CD4-positive, alpha-beta T cell treated with Interleukin-21 for 1 hour (primary cell): ENCODE measurements around the gene TBC1D32.
A peak's percentile ranks its signal among the peaks of the same experiment; 100 is the strongest.
"Not testable (repeated sequence)": the region's sequence is repeated elsewhere in the genome, so short reads cannot be mapped to it uniquely, and the experiment has no call there.

Experiments
- DNase-seq: peaks from one replicate; pipeline ENCODE4 v3.0.0-alpha.2; 2020

TBC1D32 gene

DNA sequence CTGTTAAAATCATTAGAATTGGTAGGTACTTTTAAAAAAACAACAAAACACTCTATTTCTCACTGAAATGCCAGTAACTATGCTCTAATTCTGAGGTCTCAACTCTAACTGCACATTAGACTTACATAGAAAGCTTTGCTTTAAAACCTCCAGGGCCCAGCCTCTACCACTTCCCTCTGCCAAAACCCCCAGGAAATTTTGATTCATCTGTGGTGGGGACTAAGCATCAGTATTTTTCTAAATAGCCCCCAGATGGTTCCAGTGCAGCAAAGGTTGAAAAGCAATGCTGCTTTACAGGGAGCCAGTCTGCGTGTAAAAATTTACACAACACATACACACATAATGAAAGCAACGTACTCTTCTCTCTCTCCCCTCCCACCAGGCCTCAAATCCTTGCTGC, 3.8 kb downstream of the TBC1D32 start:
- no peak for DNase-seq

DNA sequence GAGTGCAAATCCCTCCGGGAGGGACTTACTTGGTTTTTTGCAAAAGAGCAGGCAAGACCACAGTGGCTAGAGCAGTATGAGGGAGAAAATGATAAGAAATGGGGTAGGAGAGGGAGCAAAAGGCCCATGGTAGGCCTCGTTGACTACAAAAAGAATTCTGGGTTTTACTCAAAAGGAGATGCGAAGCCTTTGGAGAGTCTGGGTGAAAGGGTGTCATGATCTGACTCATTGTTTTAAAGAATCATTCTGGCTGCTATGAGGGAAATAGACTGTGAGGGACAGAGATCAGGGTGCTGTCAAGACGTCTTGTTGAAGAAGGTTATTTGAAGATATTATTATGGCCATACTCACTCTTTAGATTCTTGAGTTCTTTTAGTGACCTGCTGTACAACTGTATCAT, 13.0 kb downstream of the TBC1D32 start:
- DNase-seq = no peak

DNA sequence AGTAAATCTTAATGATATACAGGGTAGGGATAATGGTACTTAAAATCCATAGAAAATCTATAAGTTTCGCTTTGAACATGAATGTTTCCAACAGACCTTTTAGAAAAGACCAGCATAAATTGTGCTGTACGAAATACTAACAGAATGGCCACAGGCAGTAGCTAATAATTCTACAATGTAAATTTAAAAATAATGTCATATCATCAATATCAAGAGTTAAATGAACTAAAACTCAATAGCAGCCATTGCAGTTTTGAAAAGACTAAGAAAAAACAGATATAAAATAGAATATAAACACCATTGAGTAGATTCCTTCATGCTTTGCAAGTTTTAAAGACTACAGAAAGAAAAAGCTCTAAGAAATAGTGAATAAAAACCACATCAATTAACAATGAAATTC, 14.7 kb downstream of the TBC1D32 start:
- DNase-seq = no peak

DNA sequence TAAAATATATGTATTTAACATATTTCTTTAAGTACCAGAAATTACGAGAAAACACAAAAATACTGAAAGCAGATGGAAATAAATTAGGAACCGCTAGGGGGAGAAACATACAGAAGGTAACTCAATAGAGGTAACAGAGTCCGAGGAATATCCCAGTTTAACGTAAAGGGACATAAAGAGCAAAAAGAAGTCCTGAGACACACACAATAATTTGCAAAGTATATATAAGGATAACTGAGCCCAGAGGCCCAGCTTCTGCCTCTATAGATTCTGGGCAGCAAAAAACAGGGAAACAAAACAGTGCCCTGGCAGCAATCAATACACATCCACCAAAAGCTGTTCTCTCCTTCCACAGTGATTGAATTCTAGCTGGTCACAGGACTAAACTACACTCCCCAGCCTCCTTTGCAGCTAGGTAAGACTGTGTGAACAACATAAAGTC, 15.1 kb downstream of the TBC1D32 start:
- DNase-seq = peak; percentile 5

DNA sequence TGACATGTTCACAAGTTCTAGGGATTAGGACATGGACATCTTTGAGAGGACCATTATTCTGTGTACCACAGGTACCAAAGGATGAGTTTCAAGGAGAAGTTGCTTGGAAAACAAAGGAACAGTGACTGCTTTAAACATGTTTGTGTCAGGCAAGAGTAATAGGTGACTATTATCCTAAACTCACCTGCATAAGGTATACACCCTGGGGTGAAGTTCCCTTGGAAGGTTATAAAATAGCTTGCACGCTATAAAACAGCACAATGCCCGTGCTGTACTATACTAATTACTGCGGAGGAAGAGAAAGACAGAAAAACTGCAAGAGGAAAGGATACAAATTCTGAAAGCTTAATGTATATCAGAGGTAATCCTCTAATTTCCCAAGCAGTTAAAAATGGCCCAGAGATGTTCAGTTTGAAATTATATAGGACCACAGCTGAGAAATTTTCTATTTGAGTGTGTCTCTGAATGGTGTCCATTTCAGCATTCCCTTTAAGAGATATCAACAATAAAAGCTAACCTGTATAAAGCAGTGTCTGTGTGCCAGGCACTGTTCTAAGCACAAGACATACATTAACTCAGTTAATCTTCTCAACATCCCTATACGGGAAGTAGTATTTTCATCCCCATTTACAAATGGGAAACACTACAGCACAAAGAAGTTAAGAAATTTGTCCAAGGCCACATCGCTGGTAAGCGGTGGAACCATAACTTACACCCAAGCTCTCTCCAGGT, 19.7 kb downstream of the TBC1D32 start:
- DNase-seq = no peak

DNA sequence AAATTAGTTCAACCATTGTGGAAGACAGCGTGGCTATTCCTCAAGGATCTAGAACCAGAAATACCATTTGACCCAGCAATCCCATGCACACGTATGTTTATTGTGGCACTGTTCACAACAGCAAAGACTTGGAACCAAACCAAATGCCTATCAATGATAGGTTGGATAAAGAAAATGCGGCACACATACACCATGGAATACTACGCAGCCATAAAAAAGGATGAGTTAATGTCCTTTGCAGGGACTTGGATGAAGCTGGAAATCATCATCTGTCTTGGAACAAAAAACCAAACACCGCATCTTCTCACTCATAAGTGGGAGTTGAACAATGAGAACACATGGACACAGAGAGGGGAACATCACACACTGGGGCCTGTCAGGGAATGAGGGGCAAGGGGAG, 22.5 kb downstream of the TBC1D32 start:
- not testable (repeated sequence) for DNase-seq

DNA sequence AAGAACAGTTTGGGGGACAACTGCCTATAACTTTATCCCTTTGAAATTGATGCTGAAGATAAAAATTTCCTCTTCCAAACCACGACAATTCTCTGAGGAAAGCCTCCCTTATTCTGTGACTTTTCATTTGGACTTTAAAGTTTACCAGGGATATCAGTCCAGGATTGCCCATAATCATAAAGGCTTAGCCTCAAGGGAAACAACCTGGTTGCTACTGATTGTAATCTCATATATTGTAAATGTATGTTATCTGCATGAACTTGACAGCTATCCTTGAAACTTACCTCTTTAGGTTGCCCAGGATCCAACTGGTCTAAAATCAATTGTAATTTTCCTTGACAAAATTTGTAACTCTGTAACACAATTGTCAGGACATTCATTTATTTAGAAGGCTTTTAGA, 23.8 kb downstream of the TBC1D32 start:
- DNase-seq = no peak

DNA sequence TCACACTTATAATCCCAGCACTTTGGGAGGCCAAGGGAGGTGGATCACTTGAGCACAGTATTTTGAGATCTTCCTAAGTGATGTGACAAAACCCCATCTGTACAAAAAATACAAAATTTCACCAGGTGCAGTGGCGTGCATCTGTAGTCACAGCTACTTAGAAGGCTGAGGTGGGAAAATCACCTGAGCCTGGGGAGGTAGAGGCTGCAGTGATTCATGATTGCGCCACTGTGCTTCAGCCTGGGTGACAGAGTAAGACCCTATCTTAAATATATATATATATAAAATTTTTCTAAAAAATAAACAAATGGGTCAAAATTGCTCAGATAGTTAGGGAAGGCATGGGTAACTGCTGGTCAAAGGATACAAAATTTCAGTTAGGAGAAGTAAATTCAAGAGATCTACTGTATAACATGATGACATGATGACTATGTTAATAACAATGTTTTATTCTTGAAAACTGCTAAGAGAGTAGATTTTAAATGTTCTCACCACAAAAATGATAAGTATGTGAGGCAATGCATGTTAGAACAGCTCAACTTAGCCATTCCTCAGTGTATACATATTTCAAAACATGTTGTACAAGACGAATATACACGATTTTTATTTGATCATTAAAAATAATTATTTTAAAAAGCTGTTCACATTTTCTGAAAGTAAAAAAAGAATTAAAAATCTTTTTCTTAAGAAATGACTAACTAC, 24.4 kb downstream of the TBC1D32 start:
- DNase-seq = no peak

DNA sequence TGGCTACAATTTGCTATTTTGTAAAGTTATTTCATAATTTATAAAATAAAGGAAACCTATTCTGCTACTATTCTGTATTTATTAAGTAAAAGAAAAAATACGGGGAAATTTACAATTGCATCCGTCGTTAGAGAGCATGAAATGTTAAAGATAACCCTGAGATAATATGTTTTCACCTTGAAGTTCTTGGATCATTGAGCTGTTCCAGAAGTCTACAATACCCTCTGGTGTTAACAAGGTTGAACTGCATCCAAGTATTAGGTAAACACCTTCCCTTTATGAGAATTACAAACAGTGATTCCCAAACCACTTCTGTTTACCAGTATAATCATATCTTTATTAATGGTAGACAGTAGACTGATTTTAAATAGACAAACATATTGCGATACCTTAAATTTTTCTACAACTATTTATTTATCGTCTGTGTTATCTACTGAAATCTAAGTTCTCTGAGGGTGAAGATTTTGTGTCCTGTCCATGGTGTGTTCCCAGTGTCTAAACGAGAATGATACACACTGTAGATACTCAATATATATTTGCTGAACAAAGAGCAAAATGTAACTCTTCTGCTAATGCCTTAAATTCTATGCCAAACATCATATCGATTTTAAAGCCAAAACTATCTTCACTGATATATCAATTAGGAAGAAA, 28.2 kb downstream of the TBC1D32 start:
- peak; percentile 25 for DNase-seq

DNA sequence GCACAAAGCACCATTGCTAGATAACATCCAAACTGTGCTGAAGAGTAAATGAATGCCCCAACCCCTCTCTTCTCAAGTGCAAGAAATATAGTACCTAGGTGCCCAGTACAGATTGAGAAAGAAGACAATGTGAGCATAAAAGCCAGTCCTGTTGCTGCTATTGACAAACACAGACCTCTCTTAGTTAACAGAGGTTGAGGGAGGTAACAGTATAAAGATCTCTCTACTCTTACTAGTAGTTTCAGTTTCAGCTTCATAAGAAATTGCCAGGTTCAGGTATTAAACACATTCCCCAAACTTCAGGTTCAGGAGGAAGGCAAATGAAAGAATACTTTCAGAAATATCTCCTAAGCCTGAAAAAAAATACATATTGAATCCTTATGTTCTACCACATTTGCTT, 31.4 kb downstream of the TBC1D32 start:
- no peak for DNase-seq

DNA sequence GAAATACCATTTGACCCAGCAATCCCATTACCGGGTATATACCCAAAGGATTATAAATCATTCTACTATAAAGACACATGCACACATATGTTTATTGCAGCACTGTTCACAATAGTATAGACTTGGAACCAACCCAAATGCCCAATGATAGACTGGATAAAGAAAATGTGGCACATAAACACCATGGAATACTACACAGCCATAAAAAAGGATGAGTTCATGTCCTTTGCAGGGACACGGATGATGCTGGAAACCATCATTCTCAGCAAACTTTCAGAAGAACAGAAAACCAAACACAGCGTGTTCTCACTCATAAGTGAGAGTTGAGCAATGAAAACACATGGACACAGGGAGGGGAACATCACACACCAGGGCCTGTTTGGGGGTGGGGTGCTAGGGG, 33.1 kb downstream of the TBC1D32 start:
- not testable (repeated sequence) for DNase-seq

DNA sequence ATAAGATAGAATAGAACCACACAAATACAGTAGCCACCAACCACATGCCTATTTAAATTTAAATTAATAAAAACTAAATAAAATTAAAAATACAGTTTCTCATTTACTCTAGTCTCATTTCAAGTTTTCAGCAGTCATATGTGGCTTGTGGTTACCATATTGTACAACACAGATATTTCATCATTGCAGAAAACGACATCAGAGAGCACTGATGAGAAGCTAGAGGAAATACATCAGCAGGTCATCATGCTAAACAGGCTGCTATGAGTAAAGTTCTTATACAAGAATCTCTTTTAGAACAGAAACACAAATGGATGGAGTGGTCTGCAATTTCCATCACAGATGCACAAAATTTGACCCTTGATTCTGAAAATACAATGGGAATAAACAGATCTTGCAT, 36.6 kb downstream of the TBC1D32 start:
- DNase-seq = no peak

DNA sequence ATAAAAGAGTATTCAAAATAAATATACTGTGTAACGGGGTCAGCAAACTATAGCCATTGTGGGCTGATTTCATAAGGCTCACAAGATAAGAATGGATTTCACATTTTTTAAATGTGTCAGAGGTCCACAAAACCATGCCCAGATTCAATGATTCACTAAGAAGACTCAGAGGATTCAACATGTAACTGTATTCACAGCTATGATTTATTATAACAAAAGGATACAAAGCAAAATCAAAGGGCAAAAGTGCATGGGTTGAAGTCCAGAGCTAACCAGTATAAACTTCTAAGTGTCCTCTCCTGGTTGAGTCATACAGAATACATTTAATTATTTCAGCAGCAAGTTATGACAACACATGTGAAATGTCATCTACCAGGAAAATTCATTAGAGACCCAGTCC, 49.2 kb downstream of the TBC1D32 start:
- no peak for DNase-seq

DNA sequence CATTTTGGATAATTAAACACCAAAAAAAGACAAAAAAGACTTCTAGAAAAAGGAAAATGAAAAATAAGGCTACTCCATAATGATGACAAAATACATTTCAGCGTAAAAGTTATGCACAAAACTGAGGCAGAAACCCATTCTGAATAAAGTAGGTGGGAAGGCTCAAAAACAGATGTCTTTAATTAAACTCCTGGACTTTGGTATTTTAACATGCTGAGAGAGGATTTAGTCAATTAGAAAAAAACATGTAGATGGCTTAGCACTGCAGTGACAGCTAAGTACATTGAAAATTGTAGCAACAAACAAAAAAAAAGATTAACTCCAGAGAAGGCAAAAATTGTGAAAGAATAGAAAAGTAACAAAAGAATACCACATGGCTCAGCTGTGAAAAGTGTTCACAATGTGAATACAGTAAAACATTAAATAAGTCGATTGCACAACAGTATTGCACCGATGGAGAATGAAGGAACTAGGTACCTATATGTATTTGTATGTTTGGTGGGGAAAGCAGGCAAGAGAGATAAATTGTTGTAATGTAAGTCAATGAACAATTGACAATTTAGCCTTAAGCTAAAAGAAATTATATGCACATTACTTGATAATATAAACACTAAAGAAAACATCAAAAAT, 59.5 kb downstream of the TBC1D32 start:
- DNase-seq = no peak

DNA sequence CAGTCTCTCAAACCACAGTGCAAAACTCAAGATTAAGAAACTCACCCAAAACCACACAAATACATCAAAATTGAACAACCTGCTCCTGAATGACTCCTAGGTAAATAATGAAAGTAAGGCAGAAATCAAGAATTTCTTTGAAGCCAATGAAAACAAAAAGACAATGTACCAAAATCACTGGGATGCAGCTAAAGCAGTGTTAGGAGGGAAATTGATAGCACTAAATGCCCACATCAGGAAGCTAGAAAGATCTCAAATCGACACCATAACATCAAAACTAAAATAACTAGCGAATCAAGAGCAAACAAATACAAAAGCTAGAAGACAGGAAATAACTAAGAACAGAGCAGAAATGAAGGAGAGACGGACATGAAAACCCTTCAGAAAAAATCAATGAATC, 70.5 kb downstream of the TBC1D32 start:
- no peak for DNase-seq

DNA sequence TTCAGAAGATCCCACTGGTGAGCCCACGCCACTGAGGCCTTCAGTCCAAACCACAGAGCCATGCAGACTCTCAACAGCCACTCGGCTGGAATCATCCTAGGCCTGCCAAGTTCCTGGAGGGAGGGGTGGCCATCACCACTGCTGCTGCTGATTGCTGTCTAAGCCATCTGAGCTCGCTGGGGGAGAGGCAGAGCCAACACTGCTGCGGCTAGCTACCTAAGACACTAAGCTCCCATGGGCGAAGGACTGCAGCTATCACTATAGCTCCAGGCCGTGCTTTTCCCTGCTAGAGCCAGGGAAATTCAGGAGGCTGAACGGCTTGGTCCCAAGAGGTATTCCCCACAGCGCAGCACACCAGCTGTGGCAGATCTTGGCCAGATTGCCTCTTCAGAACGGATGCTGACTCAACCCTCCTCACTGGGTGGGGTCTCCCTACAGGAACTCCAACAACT, 73.6 kb downstream of the TBC1D32 start:
- DNase-seq = no peak

DNA sequence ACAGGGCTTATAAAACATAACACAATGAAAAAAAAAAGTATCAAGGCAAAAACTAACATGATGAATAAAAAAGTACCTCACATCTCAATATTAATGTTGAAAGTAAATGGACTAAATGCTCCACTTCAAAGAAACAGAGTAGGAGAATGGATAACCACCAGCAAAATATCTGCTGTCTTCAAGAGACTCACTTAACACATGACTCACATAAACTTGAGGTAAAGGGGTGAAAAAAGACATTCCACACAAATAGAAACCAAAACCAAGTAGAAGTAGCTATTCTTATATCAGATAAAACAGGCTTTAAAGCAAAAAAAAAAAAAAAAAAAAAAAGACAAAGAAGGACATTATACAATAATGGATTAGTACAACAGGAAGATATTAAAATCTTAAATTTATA, 86.9 kb downstream of the TBC1D32 start:
- no peak for DNase-seq

DNA sequence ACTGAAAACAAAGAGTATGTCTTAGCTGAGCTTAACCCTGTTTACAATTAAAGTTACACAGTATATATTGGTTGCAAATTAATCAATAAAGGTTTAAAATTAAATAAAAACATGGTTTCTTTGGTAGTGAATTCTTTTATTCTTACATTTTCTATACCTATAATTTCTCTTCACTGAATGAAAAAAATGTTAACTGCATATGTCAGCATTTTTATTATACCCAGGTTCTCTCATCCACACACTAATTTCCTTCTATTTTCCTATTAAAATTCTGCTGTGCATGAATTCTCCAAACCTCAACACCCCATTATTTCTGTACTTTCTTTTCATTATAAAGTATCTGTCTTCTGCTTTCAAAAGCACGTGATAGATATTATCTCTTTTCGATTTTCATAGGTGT, 91.9 kb downstream of the TBC1D32 start:
- DNase-seq = no peak

DNA sequence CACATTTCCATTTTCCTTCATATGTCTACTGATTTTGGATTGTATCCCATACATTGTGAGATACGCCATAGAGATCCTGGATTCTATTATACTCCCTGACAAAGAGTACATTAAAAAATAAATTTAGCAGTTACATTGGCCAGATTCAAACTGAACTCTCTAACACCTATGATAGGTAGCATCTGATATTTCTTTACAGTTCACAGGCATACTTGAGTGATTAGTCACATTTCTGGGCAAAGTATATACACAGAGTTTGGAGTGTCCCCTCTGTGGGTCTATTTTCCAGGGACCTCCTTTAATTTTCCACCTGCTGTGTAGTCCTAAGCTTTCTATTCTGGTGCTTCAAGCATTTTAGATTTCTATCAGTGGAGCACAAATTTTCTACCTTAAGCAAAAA, 96.4 kb downstream of the TBC1D32 start:
- no peak for DNase-seq

DNA sequence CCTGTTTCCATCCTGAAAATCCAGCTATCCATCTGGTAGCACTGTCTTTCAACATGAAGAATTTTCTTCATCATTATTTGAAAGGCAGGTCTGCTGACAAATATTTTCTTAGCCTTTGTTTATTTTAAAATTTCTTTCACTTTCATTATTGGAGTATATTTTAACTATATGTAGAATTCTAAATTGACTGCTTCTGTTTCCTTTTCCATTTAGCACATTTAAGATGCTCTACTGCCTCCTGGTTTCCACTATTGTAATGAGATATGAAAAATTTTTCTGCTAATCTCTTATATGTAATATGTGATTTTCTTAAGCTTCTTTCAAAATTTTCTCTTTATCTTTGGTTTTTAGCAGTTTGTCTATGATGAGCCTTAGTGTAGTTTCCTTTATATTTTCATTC, 97.3 kb downstream of the TBC1D32 start:
- DNase-seq = no peak

DNA sequence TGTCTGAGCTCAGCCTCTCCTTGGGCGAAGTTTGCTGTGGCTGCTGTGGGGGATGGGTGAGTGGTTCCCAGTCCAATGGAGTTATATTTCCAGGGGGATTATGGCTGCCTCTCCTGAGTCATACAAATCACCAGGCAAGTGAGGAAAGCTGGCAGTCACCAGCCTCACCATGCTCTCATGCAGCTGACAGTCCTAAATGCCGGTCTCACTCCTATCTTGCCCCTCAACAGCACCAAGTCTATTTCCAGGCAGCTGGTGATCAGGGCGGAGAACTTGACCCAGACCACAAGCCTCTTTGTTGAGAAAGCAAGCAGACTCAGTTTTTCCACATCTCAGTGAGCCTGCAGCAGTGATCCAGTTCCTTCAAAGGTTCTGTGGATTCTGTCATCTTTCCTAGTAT, 98.9 kb downstream of the TBC1D32 start:
- no peak for DNase-seq

DNA sequence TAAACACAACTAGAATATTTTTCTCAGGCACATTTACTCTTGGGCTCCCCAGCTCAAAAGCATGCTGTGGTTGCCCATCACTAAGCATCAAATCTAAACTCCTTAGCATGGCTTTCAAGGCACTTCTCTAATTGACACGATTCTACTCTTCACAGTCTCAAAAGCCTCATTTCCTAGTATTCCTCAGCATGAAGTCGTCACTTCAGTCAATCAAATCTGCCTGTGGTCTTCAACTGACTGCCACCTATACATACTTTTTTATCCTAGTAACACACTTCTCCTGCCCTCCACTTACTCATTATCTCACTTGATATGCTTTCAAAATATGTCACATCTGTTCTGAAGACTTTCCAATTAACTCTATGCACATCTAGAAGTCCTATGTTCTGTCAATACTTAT, 110.3 kb downstream of the TBC1D32 start:
- DNase-seq = no peak

DNA sequence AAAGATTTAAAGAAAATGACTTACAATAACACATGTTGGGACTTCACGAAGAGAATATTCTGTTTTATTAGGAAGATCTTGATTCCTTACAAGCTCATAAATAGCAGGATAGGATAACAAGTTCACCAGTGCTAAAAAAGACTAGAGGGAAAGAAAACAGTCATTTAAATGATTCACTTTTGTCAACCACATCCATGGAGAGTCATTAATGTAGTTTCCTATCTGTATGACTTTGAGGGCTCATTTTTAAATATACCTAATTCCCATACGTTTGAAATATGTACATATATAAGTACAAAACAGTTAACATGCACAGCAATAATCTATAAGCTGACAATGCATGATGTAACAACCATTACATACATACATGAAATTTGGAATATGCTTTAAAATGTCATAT, 111.1 kb downstream of the TBC1D32 start:
- no peak for DNase-seq

DNA sequence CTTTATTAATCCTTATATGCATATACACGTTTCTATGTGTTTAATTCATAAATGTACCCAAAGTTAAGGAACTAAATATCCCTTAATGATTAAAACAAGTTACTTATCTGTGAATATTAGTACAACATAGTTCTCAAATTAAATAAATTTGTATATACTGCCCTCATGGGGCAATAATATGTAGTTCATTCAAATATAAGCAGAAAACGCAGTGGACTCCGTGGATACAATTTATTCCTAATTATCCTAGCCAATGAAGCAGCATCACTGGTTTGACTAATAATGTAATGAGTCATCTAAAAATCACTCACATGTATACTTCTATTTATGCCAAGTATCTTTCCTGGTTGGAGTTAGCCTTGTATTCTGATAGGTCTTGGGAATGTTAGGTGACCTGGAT, 111.6 kb downstream of the TBC1D32 start:
- no peak for DNase-seq
